ENCODE data around the gene CHST1. TPM values are rescaled to one million over a fixed set of nuclear protein-coding genes. Genes with fewer than 3 reads are reported as not detected.
A peak's percentile ranks its signal among the peaks of the same experiment; 100 is the strongest.

Gene CHST1
- polyA plus RNA-seq, 1 experiment: 0.04 TPM

DNA sequence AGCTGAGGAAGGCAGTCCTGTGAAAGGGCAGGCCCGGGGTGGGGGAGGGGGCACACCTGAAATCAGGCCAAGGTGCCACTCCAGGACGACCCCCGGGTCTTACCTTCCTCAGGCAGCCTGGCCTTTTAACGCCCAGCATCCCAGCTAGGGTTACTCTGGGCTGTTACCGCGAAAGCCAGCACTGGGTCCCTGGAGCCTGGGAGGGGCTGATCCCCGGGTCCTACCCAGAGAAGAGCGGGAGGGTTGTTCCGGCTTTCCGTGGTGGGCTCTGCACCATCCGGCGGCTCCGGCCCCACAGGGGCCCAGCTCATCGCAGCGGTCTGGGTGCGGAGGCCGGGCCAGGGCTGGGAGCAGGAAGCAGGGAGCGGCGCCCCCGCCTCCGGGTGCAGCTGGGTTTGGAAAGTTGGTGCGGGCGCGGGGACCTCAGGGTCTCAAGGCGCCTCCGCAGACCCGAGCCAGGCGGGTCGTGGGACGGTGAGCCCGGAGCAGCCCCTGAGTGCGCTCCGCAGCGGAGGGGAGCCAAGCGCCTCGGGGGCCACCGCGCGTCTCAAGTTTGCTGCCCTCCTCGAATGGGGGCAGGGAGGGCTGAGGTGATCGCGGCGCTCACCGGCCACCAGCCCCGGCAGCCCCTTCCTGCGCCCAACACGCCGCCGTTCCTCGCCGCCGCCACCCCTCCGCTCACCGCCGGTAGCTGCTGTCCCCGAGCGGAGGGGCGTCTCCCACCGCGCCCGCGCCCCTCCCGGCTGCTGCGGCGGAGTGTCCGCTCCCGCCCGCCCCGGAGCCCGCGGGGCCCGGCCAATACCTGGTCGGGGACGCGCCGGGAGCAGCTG, 831 bp downstream of the CHST1 start:
- ChIA-PET CTCF (interaction anchor here (0.9 to 3.0 kb wide), 3 partner anchors 8 to 107 kb away, joined by 3 to 17 read pairs (median 5); no protein-coding TSS in a partner anchor), POLR2A (no interaction called here)
- peak overlapping the region; percentile 28 for H3K4me3 ChIP-seq (ENCODE audit: low read depth, low read length)
- H3K36me3 ChIP-seq (ENCODE audit: control insufficient read depth, insufficient read depth, low read length): no peaks in the 10 kb centered on the region
- TF ChIP-seq, protein P1, sequence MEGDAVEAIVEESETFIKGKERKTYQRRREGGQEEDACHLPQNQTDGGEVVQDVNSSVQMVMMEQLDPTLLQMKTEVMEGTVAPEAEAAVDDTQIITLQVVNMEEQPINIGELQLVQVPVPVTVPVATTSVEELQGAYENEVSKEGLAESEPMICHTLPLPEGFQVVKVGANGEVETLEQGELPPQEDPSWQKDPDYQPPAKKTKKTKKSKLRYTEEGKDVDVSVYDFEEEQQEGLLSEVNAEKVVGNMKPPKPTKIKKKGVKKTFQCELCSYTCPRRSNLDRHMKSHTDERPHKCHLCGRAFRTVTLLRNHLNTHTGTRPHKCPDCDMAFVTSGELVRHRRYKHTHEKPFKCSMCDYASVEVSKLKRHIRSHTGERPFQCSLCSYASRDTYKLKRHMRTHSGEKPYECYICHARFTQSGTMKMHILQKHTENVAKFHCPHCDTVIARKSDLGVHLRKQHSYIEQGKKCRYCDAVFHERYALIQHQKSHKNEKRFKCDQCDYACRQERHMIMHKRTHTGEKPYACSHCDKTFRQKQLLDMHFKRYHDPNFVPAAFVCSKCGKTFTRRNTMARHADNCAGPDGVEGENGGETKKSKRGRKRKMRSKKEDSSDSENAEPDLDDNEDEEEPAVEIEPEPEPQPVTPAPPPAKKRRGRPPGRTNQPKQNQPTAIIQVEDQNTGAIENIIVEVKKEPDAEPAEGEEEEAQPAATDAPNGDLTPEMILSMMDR (IDR thresholded peaks at IDR 0.05; ENCODE audit: insufficient read depth, low read depth, low read length): no peak
- DNase-seq (ENCODE audit: low read depth): no peak
- H3K27me3 ChIP-seq (ENCODE audit: control insufficient read depth, insufficient read depth, low read length): peaks cover 36% of the 10 kb centered on the region

- ChIA-PET POLR2A (no interaction called here), CTCF (interaction anchor here (0.6 to 3.0 kb wide), 3 partner anchors 7 to 179 kb away, joined by 3 to 17 read pairs (median 5); no protein-coding TSS in a partner anchor)
- H3K4me3 ChIP-seq (ENCODE audit: low read depth, low read length): no peak overlapping the region
- no peaks in the 10 kb centered on the region for H3K36me3 ChIP-seq (ENCODE audit: control insufficient read depth, insufficient read depth, low read length)
- DNase-seq (ENCODE audit: low read depth): no peak
- H3K27me3 ChIP-seq (ENCODE audit: control insufficient read depth, insufficient read depth, low read length): peaks cover 34% of the 10 kb centered on the region
- TF ChIP-seq, protein P1 (IDR thresholded peaks at IDR 0.05; ENCODE audit: insufficient read depth, low read depth, low read length): no peak
These were observed 1.7 kb downstream of the CHST1 start for GRCh38 chr11:45663486-45664375.

DNA sequence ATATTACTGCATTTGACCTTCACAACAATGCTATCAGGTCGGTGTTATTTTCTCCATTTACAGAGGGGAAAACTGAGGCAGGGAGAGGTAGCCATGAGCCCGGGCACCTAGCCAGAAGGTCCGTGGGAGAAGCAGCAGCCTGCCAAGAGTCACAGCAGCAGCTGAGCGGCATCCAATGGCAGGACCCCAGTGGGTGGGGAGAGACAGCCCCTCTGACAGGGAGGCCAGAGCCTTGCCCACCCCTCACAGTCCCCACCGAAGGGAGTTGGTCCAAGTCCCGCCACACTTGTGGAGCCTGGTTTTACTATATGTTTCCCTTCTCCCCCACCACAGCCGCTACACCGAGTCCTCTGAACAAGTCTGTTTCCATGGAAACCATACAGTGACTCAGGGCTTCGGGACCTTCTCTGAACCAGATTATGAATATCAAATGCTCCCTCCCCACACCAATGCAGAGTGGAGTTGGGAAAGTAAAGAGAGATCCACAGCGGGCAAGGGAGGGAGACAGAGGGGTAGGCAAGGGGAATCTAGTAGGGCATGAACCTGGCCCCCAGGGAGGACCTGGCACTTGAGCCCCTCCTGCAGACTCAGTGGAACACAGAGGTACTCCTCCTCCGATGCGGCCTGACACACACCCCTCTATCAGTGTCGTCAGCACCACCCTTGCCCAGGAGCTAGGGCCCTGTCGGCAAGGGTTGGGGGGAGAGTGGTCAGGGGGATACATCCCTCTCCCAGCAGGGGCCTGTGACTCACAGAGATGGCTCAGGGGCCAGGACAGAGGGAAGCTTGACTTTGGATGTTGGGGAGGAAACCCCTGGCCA, 2.5 kb downstream of the CHST1 start:
- Histone ChIP-seq H3K4me3 (ENCODE audit: low read depth, low read length) (no peak overlapping the region), H3K27me3 (ENCODE audit: control insufficient read depth, insufficient read depth, low read length) (peaks cover 33% of the 10 kb centered on the region), H3K36me3 (ENCODE audit: control insufficient read depth, insufficient read depth, low read length) (no peaks in the 10 kb centered on the region)
- POLR2A ChIA-PET: no interaction called here
- DNase-seq (ENCODE audit: low read depth): no peak
- CTCF ChIA-PET: interaction anchor here (0.6 to 3.0 kb wide), 2 partner anchors 8 to 180 kb away, joined by 3 to 17 read pairs; no protein-coding TSS in a partner anchor
- TF ChIP-seq, protein P1 (IDR thresholded peaks at IDR 0.05; ENCODE audit: insufficient read depth, low read depth, low read length): no peak

DNA sequence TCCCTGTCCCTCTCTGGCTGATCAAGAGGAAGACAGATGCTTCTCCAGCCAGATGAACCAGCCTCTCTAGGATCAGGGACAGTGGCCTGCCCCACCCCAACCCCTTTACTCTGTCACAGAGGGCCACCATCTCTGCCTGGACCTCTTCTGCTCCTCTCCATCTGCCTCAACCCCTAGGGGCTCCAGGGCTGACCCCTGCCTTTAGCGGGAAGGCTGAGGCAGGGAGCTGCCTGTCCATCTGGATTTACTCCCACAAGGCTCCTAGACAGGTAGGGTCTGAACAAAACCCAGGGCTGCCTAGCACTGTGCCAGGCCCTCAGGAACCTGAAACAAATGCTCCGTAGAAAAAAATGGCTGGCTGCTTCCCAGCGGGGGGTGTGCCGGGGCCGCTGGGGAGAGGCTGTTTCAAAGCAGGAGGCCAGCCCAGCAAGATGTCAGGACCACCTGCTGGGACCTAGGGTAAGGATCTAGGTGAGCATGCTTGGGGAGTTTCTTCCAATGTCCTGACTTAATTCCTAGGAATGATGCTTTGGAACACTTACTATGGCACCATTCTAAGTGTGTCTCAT, 3.2 kb downstream of the CHST1 start:
- ChIA-PET CTCF (interaction anchor here (1.1 kb wide), 1 partner anchor 291 kb away, joined by 5 read pairs; no protein-coding TSS in a partner anchor), POLR2A (no interaction called here)
- TF ChIP-seq, protein P1 (IDR thresholded peaks at IDR 0.05; ENCODE audit: insufficient read depth, low read depth, low read length): no peak
- no peak overlapping the region for H3K4me3 ChIP-seq (ENCODE audit: low read depth, low read length)
- no peaks in the 10 kb centered on the region for H3K36me3 ChIP-seq (ENCODE audit: control insufficient read depth, insufficient read depth, low read length)
- no peak for DNase-seq (ENCODE audit: low read depth)
- peaks cover 31% of the 10 kb centered on the region for H3K27me3 ChIP-seq (ENCODE audit: control insufficient read depth, insufficient read depth, low read length)

Measured in BJ (cell line).